SK-N-SH treated with all-trans-retinoic acid at 6 μM for 48 hours (cell line): ENCODE measurements around the gene ABHD6.

Source experiments
- ATAC-seq: fragments of 200-7000 bp; cut with Tn5 transposase; 3 replicates; pipeline ENCODE4 v1.9.1; 2020; ENCODE audit warnings: mild to moderate bottlenecking, moderate library complexity
- ARNTL ChIP-seq: fragments of 450-650 bp; formaldehyde crosslinking; IDR thresholded peaks from 2 replicates; pipeline ENCODE4 v1.5.0; 2020; ENCODE audit warnings: low read depth, mild to moderate bottlenecking, moderate library complexity, borderline replicate concordance
- BACH2 ChIP-seq: fragments of 250-450 bp; sonication (Bioruptor Pico); IDR thresholded peaks from 2 replicates; pipeline ENCODE4 v1.9.0; 2021; ENCODE audit warnings: mild to moderate bottlenecking, borderline replicate concordance
- CREB5 ChIP-seq: fragments of 250-450 bp; sonication (Bioruptor Pico); IDR thresholded peaks from 2 replicates; pipeline ENCODE4 v1.5.1; 2020; ENCODE audit warnings: low read depth, mild to moderate bottlenecking, moderate library complexity
- CSDC2 ChIP-seq: fragments of 250-450 bp; sonication (Bioruptor Pico); IDR thresholded peaks from 2 replicates; pipeline ENCODE4 v1.5.0; 2020; ENCODE audit warnings: mild to moderate bottlenecking, moderate library complexity
- CSRNP3 ChIP-seq: fragments of 250-450 bp; sonication (Bioruptor Pico); IDR thresholded peaks from 2 replicates; pipeline ENCODE4 v1.5.1; 2021; ENCODE audit warnings: mild to moderate bottlenecking, moderate library complexity
- ESRRG ChIP-seq: fragments of 250-450 bp; sonication (Bioruptor Pico); IDR thresholded peaks from 2 replicates; pipeline ENCODE4 v1.6.1; 2021; ENCODE audit warnings: mild to moderate bottlenecking
- GLIS3 ChIP-seq: fragments of 250-450 bp; sonication (Bioruptor Pico); IDR thresholded peaks from 2 replicates; pipeline ENCODE4 v1.5.0; 2020; ENCODE audit warnings: mild to moderate bottlenecking, moderate library complexity
- ISL1 ChIP-seq: fragments of 250-450 bp; sonication (Bioruptor Pico); IDR thresholded peaks from 2 replicates; pipeline ENCODE4 v2.1.2; 2022; ENCODE audit warnings: mild to moderate bottlenecking, moderate library complexity
- PATZ1 ChIP-seq: fragments of 250-450 bp; sonication (Bioruptor Pico); IDR thresholded peaks from 2 replicates; pipeline ENCODE4 v1.8.0; 2020; ENCODE audit warnings: mild to moderate bottlenecking, moderate library complexity, borderline replicate concordance
- PPARA ChIP-seq: fragments of 250-450 bp; sonication (Bioruptor Pico); IDR thresholded peaks from 2 replicates; pipeline ENCODE4 v1.5.0; 2020; ENCODE audit warnings: mild to moderate bottlenecking, borderline replicate concordance
- RARB ChIP-seq: fragments of 250-450 bp; sonication (Bioruptor Pico); IDR thresholded peaks from 2 replicates; pipeline ENCODE4 v1.8.0; 2021; ENCODE audit warnings: mild to moderate bottlenecking, moderate library complexity
- SNAI2 ChIP-seq: fragments of 250-450 bp; sonication (Bioruptor Pico); IDR thresholded peaks from 2 replicates; pipeline ENCODE4 v1.5.0; 2020; ENCODE audit warnings: mild to moderate bottlenecking, moderate library complexity
- TCF4 ChIP-seq: fragments of 250-450 bp; sonication (Bioruptor Pico); IDR thresholded peaks from 2 replicates; pipeline ENCODE4 v1.8.0; 2021; ENCODE audit warnings: mild to moderate bottlenecking, moderate library complexity, borderline replicate concordance
- TOX ChIP-seq: fragments of 250-450 bp; sonication (Bioruptor Pico); IDR thresholded peaks from 2 replicates; pipeline ENCODE4 v1.8.0; 2021; ENCODE audit warnings: mild to moderate bottlenecking, moderate library complexity, borderline replicate concordance
- TSHZ2 ChIP-seq: fragments of 250-450 bp; sonication (Bioruptor Pico); IDR thresholded peaks from 2 replicates; pipeline ENCODE4 v1.5.0; 2020; ENCODE audit warnings: mild to moderate bottlenecking, moderate library complexity
- ZC3H10 ChIP-seq: fragments of 250-450 bp; sonication (Bioruptor Pico); IDR thresholded peaks from 2 replicates; pipeline ENCODE4 v1.5.1; 2021; ENCODE audit warnings: mild to moderate bottlenecking, moderate library complexity
- ZFP30 ChIP-seq: fragments of 450-650 bp; formaldehyde crosslinking; IDR thresholded peaks from 2 replicates; pipeline ENCODE4 v1.5.0; 2022; ENCODE audit warnings: mild to moderate bottlenecking, moderate library complexity
- ZNF565 ChIP-seq: fragments of 450-650 bp; formaldehyde crosslinking; conservative IDR thresholded peaks from 2 replicates; pipeline ENCODE4 v1.5.0; 2020; ENCODE audit warnings: low read depth, mild to moderate bottlenecking, moderate library complexity
- ZNF70 ChIP-seq: fragments of 450-650 bp; formaldehyde crosslinking; IDR thresholded peaks from 2 replicates; pipeline ENCODE4 v1.5.0; 2020; ENCODE audit warnings: mild to moderate bottlenecking, moderate library complexity
- ZNF8 ChIP-seq: fragments of 450-650 bp; formaldehyde crosslinking; IDR thresholded peaks from 2 replicates; pipeline ENCODE4 v1.5.0; 2020; ENCODE audit warnings: mild to moderate bottlenecking, moderate library complexity
- TF ChIP-seq, protein P1 (sequence below): fragments of 250-450 bp; sonication (Bioruptor Pico); IDR thresholded peaks from 2 replicates; pipeline ENCODE4 v1.8.0; 2021; ENCODE audit warnings: low read depth, mild to moderate bottlenecking, moderate library complexity, borderline replicate concordance

The ABHD6 gene

DNA sequence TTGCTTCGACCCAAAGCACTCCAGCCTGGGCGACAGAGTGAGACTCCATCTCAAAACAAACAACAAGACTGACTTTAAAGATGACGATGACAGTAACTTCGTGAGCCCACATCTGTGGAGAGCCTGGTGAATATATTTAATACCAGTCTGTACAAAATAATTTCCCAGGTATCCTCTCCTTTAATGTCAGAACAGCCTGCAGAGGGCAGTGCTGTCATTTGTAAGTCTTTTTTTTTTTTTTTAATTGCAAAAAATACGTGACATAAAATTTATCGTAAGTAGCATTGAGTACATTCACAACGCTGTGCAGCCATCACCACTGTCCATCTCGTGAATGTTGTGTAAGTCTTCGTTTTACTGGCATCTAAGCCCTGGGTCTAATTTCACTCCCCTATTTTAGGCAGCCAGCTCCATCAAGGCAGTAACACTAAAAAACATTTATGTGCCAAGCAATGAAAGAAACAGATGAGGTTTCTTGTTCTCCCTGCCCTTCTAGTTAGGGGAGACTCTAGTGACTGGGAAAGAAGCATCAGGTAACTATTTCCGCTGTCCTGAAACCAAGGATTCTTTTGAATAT lies 70.1 kb downstream of the ABHD6 start:
- peak; percentile 24 for ATAC-seq
- TF ChIP-seq SNAI2, result no peak
- no peak for TF ChIP-seq BACH2 (CRISPR knock-in tag)
- TF ChIP-seq ARNTL (CRISPR knock-in tag), result no peak
- no peak for TF ChIP-seq CSRNP3 (CRISPR knock-in tag)
- TF ChIP-seq ZNF8 (CRISPR knock-in tag), result no peak

DNA sequence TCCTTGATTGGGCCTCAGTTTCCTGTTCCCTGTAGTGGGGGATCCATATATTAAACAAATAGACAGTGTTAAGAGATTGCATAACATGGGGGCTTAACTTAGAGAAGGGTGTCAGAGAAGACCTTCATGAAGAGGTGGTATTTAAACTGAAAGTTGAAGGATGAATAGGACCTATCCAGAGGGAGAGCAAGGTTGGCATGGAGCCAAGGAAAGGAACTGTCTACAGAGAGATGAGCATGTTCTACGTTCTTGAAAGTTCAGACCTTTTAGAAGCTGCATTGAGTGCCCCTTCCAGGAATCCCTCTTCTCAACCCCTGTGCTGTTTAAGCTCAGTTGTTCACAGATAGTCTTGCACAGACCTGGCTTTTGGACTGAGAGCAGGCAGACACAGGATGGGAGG lies 71.1 kb downstream of the ABHD6 start:
- ATAC-seq, result no peak
- TF ChIP-seq ISL1 (CRISPR knock-in tag), result no peak
- TF ChIP-seq, protein P1, sequence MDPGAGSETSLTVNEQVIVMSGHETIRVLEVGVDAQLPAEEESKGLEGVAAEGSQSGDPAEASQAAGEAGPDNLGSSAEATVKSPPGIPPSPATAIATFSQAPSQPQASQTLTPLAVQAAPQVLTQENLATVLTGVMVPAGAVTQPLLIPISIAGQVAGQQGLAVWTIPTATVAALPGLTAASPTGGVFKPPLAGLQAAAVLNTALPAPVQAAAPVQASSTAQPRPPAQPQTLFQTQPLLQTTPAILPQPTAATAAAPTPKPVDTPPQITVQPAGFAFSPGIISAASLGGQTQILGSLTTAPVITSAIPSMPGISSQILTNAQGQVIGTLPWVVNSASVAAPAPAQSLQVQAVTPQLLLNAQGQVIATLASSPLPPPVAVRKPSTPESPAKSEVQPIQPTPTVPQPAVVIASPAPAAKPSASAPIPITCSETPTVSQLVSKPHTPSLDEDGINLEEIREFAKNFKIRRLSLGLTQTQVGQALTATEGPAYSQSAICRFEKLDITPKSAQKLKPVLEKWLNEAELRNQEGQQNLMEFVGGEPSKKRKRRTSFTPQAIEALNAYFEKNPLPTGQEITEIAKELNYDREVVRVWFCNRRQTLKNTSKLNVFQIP, result no peak
- TF ChIP-seq ESRRG (CRISPR knock-in tag), result no peak
- TF ChIP-seq ZNF565 (CRISPR knock-in tag), result no peak
- no peak for TF ChIP-seq CSDC2 (CRISPR knock-in tag)
- TF ChIP-seq CSRNP3 (CRISPR knock-in tag), result no peak
- TF ChIP-seq ZNF8 (CRISPR knock-in tag), result no peak
- TF ChIP-seq, all 23 proteins: peak for 0

DNA sequence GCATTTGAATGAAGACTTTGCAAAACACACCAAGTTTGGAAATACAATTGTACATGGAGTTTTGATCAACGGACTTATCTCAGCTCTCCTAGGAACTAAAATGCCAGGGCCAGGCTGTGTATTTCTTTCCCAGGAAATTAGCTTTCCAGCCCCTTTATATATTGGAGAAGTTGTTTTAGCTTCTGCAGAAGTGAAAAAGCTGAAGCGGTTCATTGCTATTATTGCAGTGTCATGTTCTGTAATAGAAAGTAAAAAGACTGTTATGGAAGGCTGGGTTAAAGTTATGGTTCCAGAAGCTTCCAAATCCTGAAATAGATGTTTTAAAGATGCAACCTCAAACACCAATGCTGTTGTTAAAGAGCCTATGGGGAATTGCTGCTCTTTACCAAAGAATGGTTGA lies 80.2 kb downstream of the ABHD6 start:
- no peak for TF ChIP-seq PATZ1
- TF ChIP-seq ESRRG (CRISPR knock-in tag), result no peak
- TF ChIP-seq, protein P1, result no peak
- TF ChIP-seq TCF4 (CRISPR knock-in tag), result no peak
- no peak for TF ChIP-seq ZFP30
- no peak for TF ChIP-seq TSHZ2 (CRISPR knock-in tag)
- no peak for TF ChIP-seq TOX (CRISPR knock-in tag)
- TF ChIP-seq GLIS3 (CRISPR knock-in tag), result no peak
- no peak for TF ChIP-seq CSRNP3 (CRISPR knock-in tag)
- no peak for TF ChIP-seq ARNTL (CRISPR knock-in tag)
- no peak for TF ChIP-seq CREB5 (CRISPR knock-in tag)
- no peak for TF ChIP-seq SNAI2
- no peak for TF ChIP-seq PPARA (CRISPR knock-in tag)
- no peak for TF ChIP-seq ZNF565 (CRISPR knock-in tag)
- TF ChIP-seq ZC3H10 (CRISPR knock-in tag), result no peak
- no peak for TF ChIP-seq ZNF8 (CRISPR knock-in tag)
- TF ChIP-seq RARB, result no peak
- no peak for TF ChIP-seq ZNF70
- TF ChIP-seq BACH2 (CRISPR knock-in tag), result no peak
- TF ChIP-seq ISL1 (CRISPR knock-in tag), result no peak
- ATAC-seq, result no peak
